ENCODE results near the gene OR8B3.
"Not testable (repeated sequence)": the region's sequence is repeated elsewhere in the genome, so short reads cannot be mapped to it uniquely, and the experiment has no call there.

Gene OR8B3

GRCh38 chr11:124398924-124399323 lies at the start of gene OR8B3:
OR8B3 (minus strand) TSS chr11:124399024; CDS start chr11:124397351, 1,673 bp downstream.
- no peak for DNase-seq

- no peak for DNase-seq
Measured at GRCh38 chr11:124446916-124447315, 48.1 kb upstream of the OR8B3 start.

- no peak for DNase-seq
Measured at GRCh38 chr11:124445646-124446150, 46.9 kb upstream of the OR8B3 start, which contains the start of gene OR8B8. OR8B8 (minus strand) TSS chr11:124445696; CDS start chr11:124441085, 4,611 bp downstream.

- DNase-seq = no peak
Measured at GRCh38 chr11:124442847-124443246, 44.0 kb upstream of the OR8B3 start.

GRCh38 chr11:124442442-124442841 lies 43.6 kb upstream of the OR8B3 start:
- no peak for DNase-seq

- no peak for DNase-seq
Measured at GRCh38 chr11:124441519-124441918, 42.7 kb upstream of the OR8B3 start.

GRCh38 chr11:124441081-124441480 lies 42.3 kb upstream of the OR8B3 start:
- DNase-seq = no peak

GRCh38 chr11:124440608-124441007 lies 41.8 kb upstream of the OR8B3 start:
- no peak for DNase-seq

- DNase-seq = no peak
Measured at GRCh38 chr11:124434699-124435098, 35.9 kb upstream of the OR8B3 start.

GRCh38 chr11:124429599-124429998 lies 30.8 kb upstream of the OR8B3 start:
- DNase-seq = no peak

- no peak for DNase-seq
Measured at GRCh38 chr11:124424384-124424921, 25.6 kb upstream of the OR8B3 start, which contains the start of gene OR8B4. OR8B4 (minus strand) TSS chr11:124424871; CDS start chr11:124424871, 0 bp downstream.

GRCh38 chr11:124421043-124421442 lies 22.2 kb upstream of the OR8B3 start:
- DNase-seq = no peak

GRCh38 chr11:124415356-124415923 lies 16.6 kb upstream of the OR8B3 start:
- no peak for DNase-seq

- no peak for DNase-seq
Measured at GRCh38 chr11:124409906-124410305, 11.1 kb upstream of the OR8B3 start.

GRCh38 chr11:124405581-124405980 lies 6.8 kb upstream of the OR8B3 start:
- no peak for DNase-seq

- not testable (repeated sequence) for DNase-seq
Measured at GRCh38 chr11:124403186-124403585, 4.4 kb upstream of the OR8B3 start.

- DNase-seq = peak in 1 of 2 experiments; percentile 21
Measured at GRCh38 chr11:124402326-124402922, 3.6 kb upstream of the OR8B3 start.

GRCh38 chr11:124396847-124397246 lies 2.0 kb downstream of the OR8B3 start:
- not testable (repeated sequence) for DNase-seq

GRCh38 chr11:124394408-124394807 lies 4.4 kb downstream of the OR8B3 start:
- no peak for DNase-seq

GRCh38 chr11:124384399-124384798 lies 14.4 kb downstream of the OR8B3 start, which contains the start of gene OR8B2:
OR8B2 (minus strand) TSS chr11:124384499; CDS start chr11:124383343, 1,156 bp downstream.
- no peak for DNase-seq

- not testable (repeated sequence) for DNase-seq
Measured at GRCh38 chr11:124382857-124383256, 16.0 kb downstream of the OR8B3 start.

GRCh38 chr11:124380585-124380984 lies 18.2 kb downstream of the OR8B3 start:
- DNase-seq = no peak

GRCh38 chr11:124376280-124376679 lies 22.5 kb downstream of the OR8B3 start:
- DNase-seq = no peak

- no peak for DNase-seq
Measured at GRCh38 chr11:124359566-124359965, 39.3 kb downstream of the OR8B3 start.

Measured in NCI-H1930 (cell line).